HepG2 (cell line): Measurements from ENCODE around the gene ERBB4.

Source experiments
- ETV6 ChIP-seq: sonication (generic); formaldehyde crosslinking; conservative IDR thresholded peaks from 2 replicates; pipeline ENCODE4 v1.4.0; 2020; ENCODE audit warnings: missing genetic modification reagents
- MYNN ChIP-seq: sonication (generic); formaldehyde crosslinking; IDR thresholded peaks from 2 replicates; pipeline ENCODE4 v1.4.0; 2020; ENCODE audit warnings: mild to moderate bottlenecking, low read depth, missing genetic modification reagents
- PHB2 ChIP-seq: fragments of 450-650 bp; IDR thresholded peaks from 2 replicates; pipeline ENCODE4 v1.6.1; 2018; ENCODE audit not compliant: partially characterized antibody
- POGZ ChIP-seq: sonication (generic); formaldehyde crosslinking; IDR thresholded peaks from 2 replicates; pipeline ENCODE4 v1.4.0; 2020; ENCODE audit warnings: mild to moderate bottlenecking, missing genetic modification reagents
- SNAPC5 ChIP-seq: sonication (generic); formaldehyde crosslinking; IDR thresholded peaks from 2 replicates; pipeline ENCODE4 v1.8.1; 2023; ENCODE audit warnings: mild to moderate bottlenecking, missing genetic modification reagents, borderline replicate concordance
- TCF7L2 ChIP-seq: IDR thresholded peaks from 2 replicates; pipeline ENCODE4 v1.6.1; 2011; ENCODE audit warnings: mild to moderate bottlenecking, low read depth, low read length, moderate library complexity
- THRA ChIP-seq: sonication (generic); formaldehyde crosslinking; IDR thresholded peaks from 2 replicates; pipeline ENCODE4 v1.4.0; 2020; ENCODE audit warnings: missing genetic modification reagents, borderline replicate concordance
- ZBTB8A ChIP-seq: sonication (generic); formaldehyde crosslinking; IDR thresholded peaks from 2 replicates; pipeline ENCODE4 v1.4.0; 2020; ENCODE audit warnings: mild to moderate bottlenecking, low read depth, missing genetic modification reagents, borderline replicate concordance
- ZNF782 ChIP-seq: sonication (generic); formaldehyde crosslinking; IDR thresholded peaks from 2 replicates; pipeline ENCODE4 v1.4.0; 2020; ENCODE audit warnings: missing genetic modification reagents, mild to moderate bottlenecking, borderline replicate concordance
- TF ChIP-seq, protein P1 (sequence below), 2 experiments: sonication (generic) in 1 of 2; formaldehyde crosslinking in 1 of 2; IDR thresholded peaks; 2 replicates each; pipeline versions ENCODE4 v1.4.0 to v1.6.1; 2018 to 2020; ENCODE audit warnings: missing genetic modification reagents in 2 of 2, borderline replicate concordance in 1 of 2, low read depth in 1 of 2, mild to moderate bottlenecking in 1 of 2, missing biosample characterization in 1 of 2
- TF ChIP-seq, protein P2 (sequence below): sonication (generic); formaldehyde crosslinking; IDR thresholded peaks from 2 replicates; pipeline ENCODE4 v1.4.0; 2020; ENCODE audit warnings: mild to moderate bottlenecking, missing genetic modification reagents
- TF ChIP-seq, protein P3 (sequence below): sonication (generic); formaldehyde crosslinking; IDR thresholded peaks from 2 replicates; pipeline ENCODE4 v1.5.0; 2020; ENCODE audit warnings: mild to moderate bottlenecking, missing genetic modification reagents, moderate library complexity

- TF ChIP-seq PHB2 (no peak), ZNF782 (CRISPR knock-in tag) (no peak), ETV6 (no peak), POGZ (no peak), ZBTB8A (CRISPR knock-in tag) (no peak), THRA (CRISPR knock-in tag) (no peak), SNAPC5 (no peak), TCF7L2 (no peak), MYNN (CRISPR knock-in tag) (no peak)
- TF ChIP-seq, protein P1, sequence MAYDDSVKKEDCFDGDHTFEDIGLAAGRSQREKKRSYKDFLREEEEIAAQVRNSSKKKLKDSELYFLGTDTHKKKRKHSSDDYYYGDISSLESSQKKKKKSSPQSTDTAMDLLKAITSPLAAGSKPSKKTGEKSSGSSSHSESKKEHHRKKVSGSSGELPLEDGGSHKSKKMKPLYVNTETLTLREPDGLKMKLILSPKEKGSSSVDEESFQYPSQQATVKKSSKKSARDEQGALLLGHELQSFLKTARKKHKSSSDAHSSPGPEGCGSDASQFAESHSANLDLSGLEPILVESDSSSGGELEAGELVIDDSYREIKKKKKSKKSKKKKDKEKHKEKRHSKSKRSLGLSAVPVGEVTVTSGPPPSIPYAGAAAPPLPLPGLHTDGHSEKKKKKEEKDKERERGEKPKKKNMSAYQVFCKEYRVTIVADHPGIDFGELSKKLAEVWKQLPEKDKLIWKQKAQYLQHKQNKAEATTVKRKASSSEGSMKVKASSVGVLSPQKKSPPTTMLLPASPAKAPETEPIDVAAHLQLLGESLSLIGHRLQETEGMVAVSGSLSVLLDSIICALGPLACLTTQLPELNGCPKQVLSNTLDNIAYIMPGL (CRISPR knock-in tag; IDR thresholded peaks at IDR 0.05; ENCODE audit: borderline replicate concordance in 1 of 2, low read depth in 1 of 2): no peak
- TF ChIP-seq, protein P2, sequence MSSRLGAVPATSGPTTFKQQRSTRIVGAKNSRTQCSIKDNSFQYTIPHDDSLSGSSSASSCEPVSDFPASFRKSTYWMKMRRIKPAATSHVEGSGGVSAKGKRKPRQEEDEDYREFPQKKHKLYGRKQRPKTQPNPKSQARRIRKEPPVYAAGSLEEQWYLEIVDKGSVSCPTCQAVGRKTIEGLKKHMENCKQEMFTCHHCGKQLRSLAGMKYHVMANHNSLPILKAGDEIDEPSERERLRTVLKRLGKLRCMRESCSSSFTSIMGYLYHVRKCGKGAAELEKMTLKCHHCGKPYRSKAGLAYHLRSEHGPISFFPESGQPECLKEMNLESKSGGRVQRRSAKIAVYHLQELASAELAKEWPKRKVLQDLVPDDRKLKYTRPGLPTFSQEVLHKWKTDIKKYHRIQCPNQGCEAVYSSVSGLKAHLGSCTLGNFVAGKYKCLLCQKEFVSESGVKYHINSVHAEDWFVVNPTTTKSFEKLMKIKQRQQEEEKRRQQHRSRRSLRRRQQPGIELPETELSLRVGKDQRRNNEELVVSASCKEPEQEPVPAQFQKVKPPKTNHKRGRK: no peak
- TF ChIP-seq, protein P3, sequence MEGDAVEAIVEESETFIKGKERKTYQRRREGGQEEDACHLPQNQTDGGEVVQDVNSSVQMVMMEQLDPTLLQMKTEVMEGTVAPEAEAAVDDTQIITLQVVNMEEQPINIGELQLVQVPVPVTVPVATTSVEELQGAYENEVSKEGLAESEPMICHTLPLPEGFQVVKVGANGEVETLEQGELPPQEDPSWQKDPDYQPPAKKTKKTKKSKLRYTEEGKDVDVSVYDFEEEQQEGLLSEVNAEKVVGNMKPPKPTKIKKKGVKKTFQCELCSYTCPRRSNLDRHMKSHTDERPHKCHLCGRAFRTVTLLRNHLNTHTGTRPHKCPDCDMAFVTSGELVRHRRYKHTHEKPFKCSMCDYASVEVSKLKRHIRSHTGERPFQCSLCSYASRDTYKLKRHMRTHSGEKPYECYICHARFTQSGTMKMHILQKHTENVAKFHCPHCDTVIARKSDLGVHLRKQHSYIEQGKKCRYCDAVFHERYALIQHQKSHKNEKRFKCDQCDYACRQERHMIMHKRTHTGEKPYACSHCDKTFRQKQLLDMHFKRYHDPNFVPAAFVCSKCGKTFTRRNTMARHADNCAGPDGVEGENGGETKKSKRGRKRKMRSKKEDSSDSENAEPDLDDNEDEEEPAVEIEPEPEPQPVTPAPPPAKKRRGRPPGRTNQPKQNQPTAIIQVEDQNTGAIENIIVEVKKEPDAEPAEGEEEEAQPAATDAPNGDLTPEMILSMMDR (CRISPR knock-in tag): no peak
These were observed 292.7 kb downstream of the ERBB4 start for GRCh38 chr2:212245880-212246279.
